MG63 (cell line): Measurements from ENCODE around the gene CDC42BPA. TPM values are rescaled to one million over a fixed set of nuclear protein-coding genes. Genes with fewer than 3 reads are reported as not detected.

ENCODE experiments used
- DNase-seq: peaks from one replicate; pipeline ENCODE4 v3.0.0-alpha.2; 2020
- H3K27me3 ChIP-seq: fragments of 250-450 bp; sonication (Bioruptor Pico); 2 replicates; pipeline ENCODE4 v1.5.1; 2020; ENCODE audit warnings: mild to moderate bottlenecking, moderate library complexity
- H3K36me3 ChIP-seq: fragments of 250-450 bp; sonication (Bioruptor Pico); 2 replicates; pipeline ENCODE4 v1.5.1; 2020; ENCODE audit warnings: mild to moderate bottlenecking, moderate library complexity
- H3K4me3 ChIP-seq: fragments of 250-450 bp; sonication (Bioruptor Pico); 2 replicates; pipeline ENCODE4 v1.5.1; 2020; ENCODE audit warnings: mild to moderate bottlenecking, moderate library complexity
- H3K9me3 ChIP-seq: fragments of 250-450 bp; sonication (Bioruptor Pico); 2 replicates; pipeline ENCODE4 v1.5.1; 2020; ENCODE audit warnings: mild to moderate bottlenecking, moderate library complexity
- total RNA-seq: library from RNA; depleted of rRNA; stranded (reverse); fragments of >200 nt; shearing (Covaris generic); gene quantifications from 2 replicates; pipeline ENCODE4 v1.2.3, GENCODE V29; 2014; ENCODE audit warnings: low replicate concordance

CDC42BPA gene
- total RNA-seq, 1 experiment from 2014 or later = 11.6 TPM

DNA sequence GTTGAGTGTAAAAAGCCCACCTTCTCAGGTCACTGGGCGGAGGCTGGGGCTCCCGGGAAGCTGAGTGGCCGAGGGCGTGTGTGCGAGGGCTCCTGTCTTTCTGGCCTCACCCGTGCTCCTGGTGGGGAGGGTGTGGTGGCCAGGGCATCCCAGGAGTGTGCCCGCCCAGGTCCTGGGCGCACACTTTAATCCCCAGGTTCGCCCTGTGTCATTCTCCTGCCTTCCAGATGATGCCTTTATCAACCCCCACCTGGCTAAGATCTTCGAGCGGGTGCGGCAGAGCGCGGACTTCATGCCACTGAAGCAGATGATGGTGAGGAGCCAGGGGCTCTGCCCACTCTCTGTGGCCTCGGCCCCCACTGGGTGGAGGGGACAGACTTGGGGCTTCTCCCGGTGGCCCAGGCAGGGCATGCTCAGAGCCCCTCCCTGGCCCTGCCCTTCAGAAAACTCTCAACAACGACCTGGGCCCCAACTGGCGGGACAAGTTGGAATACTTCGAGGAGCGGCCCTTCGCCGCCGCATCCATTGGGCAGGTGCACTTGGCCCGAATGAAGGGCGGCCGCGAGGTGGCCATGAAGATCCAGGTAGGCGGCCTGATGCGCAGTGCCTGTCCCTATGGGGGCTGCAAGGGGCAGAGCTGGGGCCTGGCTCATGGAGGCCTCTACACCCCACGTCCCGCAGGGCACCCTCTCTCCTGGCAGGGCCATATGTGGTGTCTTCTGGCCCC is 335.7 kb downstream of the CDC42BPA start:
- DNase-seq = no peak
- Histone ChIP-seq H3K9me3 (no peaks in the 10 kb centered on the region), H3K4me3 (no peak overlapping the region), H3K27me3 (no peaks in the 10 kb centered on the region), H3K36me3 (peaks cover 8% of the 10 kb centered on the region)

DNA sequence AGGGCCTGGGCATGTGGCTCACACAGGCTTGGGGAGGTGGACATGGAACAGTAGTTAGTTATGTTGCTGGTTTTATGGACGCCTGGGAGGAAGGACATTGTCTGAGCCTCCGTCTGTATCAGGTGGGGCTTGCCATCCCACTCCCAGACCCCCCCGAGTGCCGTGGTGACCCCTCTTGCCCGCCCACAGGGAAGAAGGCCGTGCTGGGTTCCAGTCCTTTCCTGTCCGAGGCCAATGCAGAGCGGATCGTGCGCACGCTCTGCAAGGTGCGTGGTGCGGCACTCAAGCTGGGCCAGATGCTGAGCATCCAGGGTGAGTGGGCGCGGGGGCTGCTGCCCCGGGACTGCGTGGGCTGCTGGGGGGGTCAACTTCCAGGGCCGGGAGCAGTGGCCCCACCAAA is 336.5 kb downstream of the CDC42BPA start:
- no peak for DNase-seq
- H3K27me3 ChIP-seq = no peaks in the 10 kb centered on the region
- H3K36me3 ChIP-seq = peaks cover 4% of the 10 kb centered on the region

DNA sequence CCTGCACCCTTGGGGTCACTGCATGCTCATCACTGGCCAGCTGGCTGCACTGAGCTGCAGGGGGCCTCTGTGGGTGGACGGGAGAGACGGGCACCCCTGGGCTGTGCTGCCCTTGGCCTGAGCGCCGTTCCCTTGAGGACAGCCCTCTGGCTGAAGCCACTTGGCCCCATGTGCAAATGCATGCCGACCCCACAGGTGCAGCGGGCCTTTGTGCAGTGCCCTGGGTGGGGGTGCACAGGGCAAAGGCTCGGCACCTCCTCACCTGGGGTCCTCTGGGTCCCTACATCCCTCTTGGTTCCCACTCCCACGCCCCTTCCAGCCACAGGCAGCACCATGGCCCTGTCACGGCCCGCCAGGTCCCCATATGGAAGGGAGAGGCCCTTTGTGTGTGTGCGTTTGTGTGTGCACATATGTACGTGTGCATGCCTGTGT is 336.9 kb downstream of the CDC42BPA start:
- Histone ChIP-seq H3K36me3 (peaks cover under 1% of the 10 kb centered on the region), H3K9me3 (no peaks in the 10 kb centered on the region)

More for the DNA sequence above, 336.5 kb downstream of the CDC42BPA start:
- Histone ChIP-seq H3K4me3 (no peak overlapping the region), H3K9me3 (no peaks in the 10 kb centered on the region)

DNA sequence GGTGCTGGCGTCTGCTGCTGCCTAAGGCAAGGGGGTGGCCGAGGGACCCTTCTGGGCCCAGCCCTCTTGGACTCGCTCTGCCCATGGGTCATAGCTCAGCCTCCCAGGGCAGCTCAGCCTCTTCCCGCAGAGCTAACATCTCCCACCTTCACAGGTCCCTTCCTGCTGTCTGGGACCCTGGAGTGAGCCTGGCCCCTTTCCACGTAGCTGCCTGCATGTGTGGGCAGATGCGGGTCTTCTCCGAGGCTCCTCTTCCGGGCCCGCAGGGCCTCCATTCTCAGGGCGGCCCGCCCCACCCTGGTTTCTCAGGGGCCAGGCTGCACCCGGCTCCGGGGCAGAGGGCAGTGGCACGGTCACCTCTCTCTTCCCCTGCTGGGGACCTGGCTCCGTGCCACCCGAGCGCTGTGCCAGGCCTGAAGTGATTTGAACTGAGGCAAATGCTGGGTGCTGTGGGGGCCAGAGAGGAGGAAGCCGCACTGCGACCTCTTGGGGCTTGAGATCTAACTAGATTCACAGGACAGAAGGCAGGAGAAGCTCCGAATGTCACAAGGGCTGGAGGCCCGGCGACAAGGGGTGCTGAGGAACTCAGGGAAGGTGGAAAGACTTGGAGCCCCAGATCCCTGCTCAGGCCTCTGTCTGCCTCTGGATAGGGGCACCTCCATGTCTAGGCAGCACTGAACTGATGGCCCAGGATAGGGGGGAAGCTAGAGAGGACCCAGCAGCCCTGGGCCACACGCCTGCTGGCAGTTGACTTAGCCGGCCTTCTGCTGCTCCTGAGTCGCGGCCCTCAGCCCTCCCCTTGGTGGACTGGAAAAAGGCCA is 337.5 kb downstream of the CDC42BPA start:
- no peaks in the 10 kb centered on the region; the same call in none of the 2 replicates for H3K36me3 ChIP-seq
- no peaks in the 10 kb centered on the region for H3K9me3 ChIP-seq
- no peak for DNase-seq
- H3K4me3 ChIP-seq = no peak overlapping the region
- no peaks in the 10 kb centered on the region for H3K27me3 ChIP-seq

More for the DNA sequence above, 336.9 kb downstream of the CDC42BPA start:
- H3K4me3 ChIP-seq = no peak overlapping the region
- DNase-seq = no peak
- H3K27me3 ChIP-seq = no peaks in the 10 kb centered on the region

DNA sequence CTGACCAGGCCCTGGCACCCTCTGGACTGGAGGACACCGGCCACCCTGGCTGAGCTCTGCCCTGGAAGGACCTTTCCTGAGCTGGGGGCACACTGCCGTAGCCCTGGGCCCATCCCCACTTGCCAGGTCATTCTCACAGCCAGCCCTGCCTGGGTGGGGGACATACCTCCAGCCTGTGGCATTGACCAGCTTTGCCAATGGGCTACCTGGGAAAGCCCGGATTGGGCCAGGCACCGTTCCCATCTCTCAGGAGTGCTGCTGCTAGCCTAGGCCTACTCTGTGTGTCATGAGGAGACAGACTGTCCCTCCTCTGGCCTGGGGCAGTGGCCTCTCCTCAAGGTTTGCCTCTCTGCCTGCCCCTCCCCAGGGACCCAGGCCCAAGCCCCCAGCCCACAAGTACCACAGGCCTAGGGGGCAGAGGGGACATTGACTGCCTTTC is 338.2 kb downstream of the CDC42BPA start:
- DNase-seq = no peak

DNA sequence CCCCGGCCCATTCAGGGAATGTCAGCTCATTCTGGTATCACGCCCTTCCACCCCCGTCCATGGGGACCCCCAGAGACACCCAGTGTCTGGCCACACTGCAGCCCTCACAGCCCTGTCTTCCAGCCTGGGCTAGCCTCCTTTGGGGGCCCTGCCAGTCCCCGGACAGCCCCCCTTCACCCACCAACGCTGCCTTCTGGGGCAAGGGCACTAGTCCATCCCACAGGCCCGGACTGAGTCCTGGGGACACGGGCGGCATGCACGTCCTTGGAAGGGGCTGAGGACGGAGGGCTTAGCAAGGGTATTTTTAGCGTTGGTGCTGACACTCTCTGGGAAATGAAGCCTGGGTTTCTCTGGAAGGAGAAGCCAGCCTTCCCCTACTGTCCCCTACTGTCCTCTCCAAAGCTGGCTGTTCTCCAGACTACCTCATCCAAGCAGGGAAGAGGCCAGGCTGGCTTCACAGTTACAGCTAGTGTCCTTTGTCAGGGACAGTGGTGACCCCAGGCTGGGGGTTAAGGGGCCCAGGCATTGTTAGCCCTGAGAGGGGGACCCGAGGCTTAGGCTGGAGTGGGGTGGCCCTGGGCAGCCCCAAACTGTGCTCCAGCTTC is 338.7 kb downstream of the CDC42BPA start:
- Histone ChIP-seq H3K27me3 (no peaks in the 10 kb centered on the region), H3K36me3 (no peaks in the 10 kb centered on the region; the same call in 1 of the 2 replicates), H3K9me3 (no peaks in the 10 kb centered on the region), H3K4me3 (no peak overlapping the region)
- DNase-seq = no peak

More for the DNA sequence above, 338.2 kb downstream of the CDC42BPA start:
- Histone ChIP-seq H3K9me3 (no peaks in the 10 kb centered on the region), H3K27me3 (no peaks in the 10 kb centered on the region), H3K4me3 (no peak overlapping the region), H3K36me3 (no peaks in the 10 kb centered on the region; the same call in 1 of the 2 replicates)

DNA sequence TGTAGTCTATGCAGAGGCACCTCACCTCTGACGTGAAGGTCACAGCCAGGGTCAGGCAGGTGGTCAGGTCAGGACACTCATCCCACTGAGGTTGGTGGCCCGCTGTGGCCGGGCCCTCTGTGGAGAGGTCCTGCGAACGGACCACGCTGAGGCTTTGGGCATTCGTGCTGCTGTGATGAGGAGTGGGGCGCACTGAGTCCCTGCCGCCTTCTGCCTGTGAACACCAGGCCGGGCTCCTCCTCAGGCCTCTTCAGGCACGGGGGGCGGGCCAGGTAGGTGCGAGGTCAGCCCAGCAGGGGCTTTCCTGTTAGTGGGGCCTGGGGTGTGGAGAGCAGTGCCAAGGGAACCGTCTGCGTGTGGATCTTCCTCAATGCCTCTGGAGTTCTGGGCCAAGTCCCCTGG is 339.2 kb downstream of the CDC42BPA start:
- Histone ChIP-seq H3K27me3 (no peaks in the 10 kb centered on the region), H3K9me3 (no peaks in the 10 kb centered on the region), H3K4me3 (no peak overlapping the region), H3K36me3 (no peaks in the 10 kb centered on the region; the same call in 1 of the 2 replicates)
- DNase-seq = no peak

DNA sequence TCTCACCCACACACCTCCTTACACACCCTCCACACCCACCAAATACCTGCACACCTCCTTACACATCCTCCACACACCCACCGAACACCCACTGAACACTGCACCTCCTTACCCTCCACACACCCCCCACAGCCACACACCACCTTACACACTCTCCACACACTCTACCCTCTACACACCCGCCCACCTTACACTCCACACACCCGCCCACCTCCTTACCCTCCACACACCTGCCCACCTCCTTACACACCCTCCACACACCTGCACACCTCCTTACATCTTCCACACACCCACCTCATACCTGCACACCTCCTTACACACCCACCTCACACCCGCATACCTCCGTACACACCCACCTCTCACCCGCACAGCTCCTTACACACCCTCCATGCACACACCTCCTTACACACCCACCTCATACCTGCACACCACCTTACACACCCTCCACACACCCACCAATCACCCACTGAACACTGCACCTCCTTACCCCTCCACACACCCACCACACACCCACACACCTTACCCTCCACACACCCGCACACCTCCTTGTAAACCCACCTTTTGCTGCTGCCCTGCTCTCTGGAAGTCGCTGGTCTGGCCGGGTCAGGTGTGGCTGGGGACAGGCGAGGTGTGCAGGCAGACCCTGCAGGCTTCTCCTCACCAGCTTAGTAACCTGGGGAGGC is 339.7 kb downstream of the CDC42BPA start:
- Histone ChIP-seq H3K36me3 (no peaks in the 10 kb centered on the region; the same call in 1 of the 2 replicates), H3K4me3 (no peak overlapping the region), H3K27me3 (no peaks in the 10 kb centered on the region), H3K9me3 (no peaks in the 10 kb centered on the region)
- DNase-seq = no peak

DNA sequence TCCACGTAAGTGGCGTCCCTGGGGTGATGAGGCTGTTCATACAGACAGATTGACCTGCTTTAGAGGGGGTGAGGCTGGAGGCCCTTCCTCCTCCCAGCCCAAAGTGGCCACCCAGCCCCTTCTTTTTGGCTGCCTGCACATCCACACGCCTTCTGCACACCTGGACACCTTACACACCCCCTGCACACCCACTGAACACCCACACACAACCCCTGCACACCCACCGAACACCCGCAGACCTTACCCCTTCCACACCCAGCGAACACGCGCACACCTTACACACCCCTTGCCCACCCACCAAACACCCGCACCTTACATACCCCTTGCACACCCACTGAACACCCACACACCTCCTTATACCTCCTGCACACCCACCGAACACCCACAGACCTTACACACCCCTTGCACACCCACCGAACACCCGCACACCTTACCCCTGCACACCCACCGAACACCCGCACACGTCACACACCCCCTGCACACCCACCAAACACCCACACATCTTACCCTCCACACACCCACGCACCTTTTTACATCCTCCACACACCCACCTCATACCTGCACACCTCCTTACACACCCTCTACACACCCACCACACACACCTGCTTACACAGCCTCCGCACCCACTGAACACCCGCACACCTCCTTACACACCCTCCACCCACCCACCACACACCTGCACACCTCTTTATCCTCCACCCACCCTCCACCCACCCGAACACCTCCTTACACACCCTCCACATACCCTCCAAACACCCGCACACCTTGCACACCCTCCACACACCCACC is 340.5 kb downstream of the CDC42BPA start:
- DNase-seq = no peak
- H3K27me3 ChIP-seq = no peaks in the 10 kb centered on the region
- H3K4me3 ChIP-seq = no peak overlapping the region
- H3K9me3 ChIP-seq = no peaks in the 10 kb centered on the region
- H3K36me3 ChIP-seq = no peaks in the 10 kb centered on the region; the same call in 1 of the 2 replicates

DNA sequence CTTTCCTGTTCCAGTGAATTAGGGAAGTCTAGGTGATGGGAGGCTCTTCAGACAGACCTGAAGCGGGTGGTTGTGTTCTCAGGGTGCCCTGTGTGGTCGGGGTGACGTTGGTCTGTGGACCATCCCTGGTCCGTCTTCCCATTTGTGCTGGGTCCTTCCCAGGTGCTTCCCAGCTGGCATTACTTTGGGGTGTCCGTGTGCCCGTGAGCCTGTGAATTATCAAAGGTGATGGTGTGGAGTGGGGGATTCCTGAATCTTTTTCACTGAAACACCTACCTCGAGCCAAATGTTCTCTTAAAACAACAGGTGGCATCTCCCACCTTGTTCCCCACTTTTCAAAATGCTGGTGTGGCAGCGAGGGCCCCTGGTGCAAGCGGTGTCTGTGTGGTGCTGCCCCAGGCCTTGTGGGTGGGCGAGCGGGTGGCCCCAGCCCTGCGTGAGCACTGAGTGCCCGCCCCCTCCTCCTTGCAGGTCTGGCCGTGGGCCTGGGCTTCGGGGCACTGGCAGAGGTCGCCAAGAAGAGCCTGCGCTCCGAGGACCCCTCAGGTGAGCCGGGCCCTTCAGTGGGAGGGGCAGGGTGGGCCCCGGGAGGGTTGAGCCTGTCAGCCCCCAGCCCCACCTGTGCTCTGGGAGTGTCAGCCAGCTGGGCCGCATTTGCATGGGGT is 341.2 kb downstream of the CDC42BPA start:
- no peak overlapping the region for H3K4me3 ChIP-seq
- H3K36me3 ChIP-seq = no peaks in the 10 kb centered on the region
- DNase-seq = no peak
- no peaks in the 10 kb centered on the region for H3K27me3 ChIP-seq
- no peaks in the 10 kb centered on the region for H3K9me3 ChIP-seq

DNA sequence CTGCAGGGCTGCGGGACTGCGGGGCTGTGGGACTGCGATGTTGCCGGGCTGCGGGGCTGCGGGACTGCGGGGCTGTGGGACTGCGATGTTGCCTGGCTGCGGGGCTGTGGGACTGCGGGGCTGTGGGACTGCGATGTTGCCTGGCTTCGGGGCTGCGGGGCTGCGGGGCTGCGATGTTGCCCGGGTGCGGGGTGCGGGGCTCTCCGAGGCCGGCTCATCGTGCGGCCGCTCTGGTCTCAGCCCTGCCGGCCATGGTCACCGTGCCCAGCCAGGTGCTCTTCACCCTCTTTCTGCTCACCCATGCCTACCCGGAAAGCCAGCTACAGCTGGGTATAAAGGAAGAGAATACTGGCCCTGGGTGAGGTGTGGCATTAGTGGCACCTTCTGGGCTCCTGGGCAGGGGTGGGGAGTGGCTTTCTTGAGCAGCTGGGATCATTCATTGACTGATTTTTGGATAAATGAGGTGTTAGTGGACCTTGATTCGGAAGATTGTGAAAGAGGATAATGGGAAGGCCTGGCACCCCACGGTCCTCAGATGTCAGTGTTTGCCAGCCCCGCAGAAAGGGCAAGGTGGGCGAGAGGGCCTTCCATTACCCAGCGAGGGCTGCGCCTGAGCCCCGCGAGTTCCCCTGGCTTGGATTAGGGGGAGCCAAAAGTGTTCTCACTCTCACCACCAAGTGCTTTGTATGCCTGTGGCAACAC is 341.9 kb downstream of the CDC42BPA start:
- Histone ChIP-seq H3K36me3 (no peaks in the 10 kb centered on the region; the same call in 1 of the 2 replicates), H3K9me3 (peaks cover 5% of the 10 kb centered on the region; the same call in 1 of the 2 replicates), H3K27me3 (no peaks in the 10 kb centered on the region), H3K4me3 (no peak overlapping the region)
- no peak for DNase-seq

DNA sequence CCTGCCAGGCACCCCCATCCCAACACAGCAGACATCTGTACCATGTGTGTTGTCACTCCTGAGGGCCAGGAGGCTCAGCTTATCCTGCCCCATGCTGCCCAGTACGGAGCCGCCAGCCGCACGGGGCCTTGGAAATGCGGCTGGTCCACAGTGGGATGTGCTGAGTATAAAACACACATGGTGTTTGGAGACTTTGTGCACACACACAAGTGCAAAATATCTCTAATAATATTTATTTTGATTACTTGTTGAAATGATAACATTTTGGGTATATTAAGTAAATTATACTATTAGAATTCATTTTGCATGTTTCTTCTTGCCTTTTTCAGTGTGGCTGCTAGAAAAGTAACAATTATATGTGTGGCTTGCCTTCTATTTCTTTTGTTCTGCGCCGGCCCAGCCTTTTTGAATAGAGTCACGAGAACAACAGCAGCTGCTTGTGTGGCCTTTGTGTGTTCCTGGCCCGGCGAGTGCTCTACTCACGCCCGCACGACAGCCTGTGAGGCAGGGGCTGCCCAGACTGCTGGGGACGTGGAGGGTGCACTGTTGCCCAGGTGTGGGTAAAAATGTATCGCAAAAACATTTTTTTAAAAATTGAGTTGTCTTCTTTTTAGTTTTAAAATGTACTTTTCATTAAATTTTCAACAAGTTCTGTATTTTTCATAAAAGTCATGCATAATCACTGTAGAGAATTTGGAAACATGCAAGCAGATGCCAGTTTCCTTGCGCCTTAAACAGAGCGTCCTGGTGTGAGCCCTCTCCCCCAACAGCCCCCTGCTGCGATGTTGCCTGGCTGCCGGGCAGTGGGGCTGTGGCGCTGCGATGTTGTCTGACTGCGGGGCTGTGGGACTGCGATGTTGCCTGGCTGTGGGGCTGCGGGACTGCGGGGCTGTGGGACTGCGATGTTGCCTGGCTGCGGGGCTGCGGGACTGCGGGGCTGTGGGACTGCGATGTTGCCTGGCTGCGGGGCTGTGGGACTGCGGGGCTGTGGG is 342.7 kb downstream of the CDC42BPA start:
- H3K4me3 ChIP-seq = no peak overlapping the region
- no peaks in the 10 kb centered on the region; the same call in 1 of the 2 replicates for H3K36me3 ChIP-seq
- peaks cover 5% of the 10 kb centered on the region; the same call in 1 of the 2 replicates for H3K9me3 ChIP-seq
- DNase-seq = no peak
- no peaks in the 10 kb centered on the region for H3K27me3 ChIP-seq

DNA sequence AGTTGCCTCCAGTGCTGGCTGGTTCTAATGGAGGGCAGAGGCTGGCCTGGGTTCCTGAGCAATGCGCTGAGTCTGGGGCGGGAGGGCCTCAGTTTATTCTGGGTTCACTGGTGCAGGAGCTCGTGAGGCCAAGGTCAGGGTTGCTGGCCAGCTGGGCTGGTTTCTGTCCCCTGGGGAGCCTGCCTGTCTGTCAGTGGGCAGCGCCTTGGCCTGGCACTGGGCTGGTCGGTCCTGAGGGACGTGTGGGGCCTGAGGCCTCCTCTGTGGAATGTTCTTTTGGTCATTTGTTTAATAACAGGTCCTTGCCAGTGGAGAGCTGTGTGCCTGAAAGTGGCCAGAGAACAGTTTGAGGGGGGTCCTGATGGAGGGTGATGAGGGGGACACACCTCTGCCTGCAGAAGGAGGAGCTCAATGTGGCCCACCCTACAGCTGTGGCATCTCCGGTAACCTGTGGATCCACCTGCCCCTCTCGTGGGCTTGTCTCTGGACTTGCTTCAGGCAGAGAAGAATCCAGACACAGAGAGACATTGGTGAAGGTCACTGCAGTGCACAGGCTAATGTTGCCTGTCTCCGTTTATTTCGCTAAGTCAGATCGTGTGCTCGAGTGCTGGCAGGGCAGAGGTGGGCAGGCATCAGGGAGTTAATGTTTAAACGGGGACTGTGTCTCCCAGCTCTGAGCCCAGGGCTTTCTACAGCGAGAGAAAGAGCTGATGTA is 343.6 kb downstream of the CDC42BPA start:
- Histone ChIP-seq H3K27me3 (no peaks in the 10 kb centered on the region), H3K9me3 (peaks cover 5% of the 10 kb centered on the region; the same call in 1 of the 2 replicates), H3K4me3 (no peak overlapping the region), H3K36me3 (no peaks in the 10 kb centered on the region; the same call in 1 of the 2 replicates)
- no peak for DNase-seq
